AG09319 (cell line): ENCODE results near the gene CDKN1C.

ENCODE experiments used
- DNase-seq: peaks from one replicate; pipeline ENCODE4 v3.0.0-alpha.2; 2010; ENCODE audit warnings: low read depth; ENCODE audit errors: extremely low read depth
- CTCF ChIP-seq: IDR thresholded peaks from 2 replicates; pipeline ENCODE4 v1.5.1; 2011; ENCODE audit warnings: low read depth, mild to moderate bottlenecking, inconsistent platforms, low read length, moderate library complexity

Gene CDKN1C

GRCh38 chr11:2853997-2854560, 31.5 kb downstream of the CDKN1C start:
- no peak for TF ChIP-seq CTCF
- DNase-seq = no peak

- DNase-seq = no peak
- no peak for TF ChIP-seq CTCF
Observed at GRCh38 chr11:2853401-2853800, 32.2 kb downstream of the CDKN1C start.

- no peak for TF ChIP-seq CTCF
- no peak for DNase-seq
Observed at GRCh38 chr11:2849994-2850770, 35.4 kb downstream of the CDKN1C start.

GRCh38 chr11:2848497-2848896, 37.1 kb downstream of the CDKN1C start:
- no peak for TF ChIP-seq CTCF
- no peak for DNase-seq

GRCh38 chr11:2847561-2847960, 38.0 kb downstream of the CDKN1C start:
- TF ChIP-seq CTCF = no peak
- no peak for DNase-seq

GRCh38 chr11:2846470-2846869, 39.1 kb downstream of the CDKN1C start:
- no peak for DNase-seq
- TF ChIP-seq CTCF = no peak

- no peak for DNase-seq
- TF ChIP-seq CTCF = no peak
Observed at GRCh38 chr11:2846056-2846455, 39.5 kb downstream of the CDKN1C start.
